ENCODE data around the gene EEF1G. TPM values are rescaled to one million over a fixed set of nuclear protein-coding genes. Genes with fewer than 3 reads are reported as not detected.
A peak's percentile ranks its signal among the peaks of the same experiment; 100 is the strongest.

EEF1G gene
- total and polyA plus RNA-seq, 2 of the 13 experiments (the other 11 are each of a cell fraction or from before 2014, with no cell fraction given) = 1,787 to 2,144 TPM

DNA sequence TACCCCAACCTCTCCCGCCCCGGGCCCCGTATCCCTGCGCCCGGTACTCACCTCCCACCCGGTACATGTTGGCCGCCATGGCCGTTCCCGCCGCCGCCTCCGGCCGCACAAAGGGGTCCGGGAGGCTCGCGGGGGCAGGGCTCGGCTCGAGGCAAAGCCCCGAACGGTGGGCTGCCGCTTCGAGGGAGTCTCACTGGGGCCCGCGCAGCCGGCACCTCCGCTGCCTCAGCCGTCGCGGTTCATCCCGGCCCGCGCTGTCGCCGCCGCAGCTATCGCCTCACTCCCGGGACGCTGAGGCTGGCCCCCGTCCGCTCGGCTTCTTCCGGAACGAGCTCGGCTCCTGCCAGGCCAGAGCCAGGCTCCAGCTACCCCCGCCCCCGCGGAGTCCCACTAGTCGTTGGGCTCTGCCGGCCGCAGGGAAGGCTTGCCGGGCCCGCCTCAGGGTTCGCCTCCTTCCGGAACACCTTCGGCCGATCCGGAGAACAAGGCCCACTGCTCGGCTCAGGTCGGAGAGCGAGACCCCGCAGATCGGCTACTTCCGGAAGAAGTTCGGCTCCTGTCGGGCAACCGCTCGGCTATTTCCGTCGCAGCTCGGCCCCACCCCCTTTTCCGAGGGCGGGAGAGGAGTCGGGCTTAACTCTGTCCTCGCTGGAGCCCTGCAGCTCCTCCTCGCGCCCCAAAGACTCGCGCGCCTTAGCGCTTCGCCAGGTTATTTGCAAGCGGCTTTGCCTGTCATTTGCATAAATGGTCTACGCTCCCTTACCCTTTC, 27.9 kb upstream of the EEF1G start, which contains the start of gene MTA2 (continued):
- TF ChIP-seq, protein P1, sequence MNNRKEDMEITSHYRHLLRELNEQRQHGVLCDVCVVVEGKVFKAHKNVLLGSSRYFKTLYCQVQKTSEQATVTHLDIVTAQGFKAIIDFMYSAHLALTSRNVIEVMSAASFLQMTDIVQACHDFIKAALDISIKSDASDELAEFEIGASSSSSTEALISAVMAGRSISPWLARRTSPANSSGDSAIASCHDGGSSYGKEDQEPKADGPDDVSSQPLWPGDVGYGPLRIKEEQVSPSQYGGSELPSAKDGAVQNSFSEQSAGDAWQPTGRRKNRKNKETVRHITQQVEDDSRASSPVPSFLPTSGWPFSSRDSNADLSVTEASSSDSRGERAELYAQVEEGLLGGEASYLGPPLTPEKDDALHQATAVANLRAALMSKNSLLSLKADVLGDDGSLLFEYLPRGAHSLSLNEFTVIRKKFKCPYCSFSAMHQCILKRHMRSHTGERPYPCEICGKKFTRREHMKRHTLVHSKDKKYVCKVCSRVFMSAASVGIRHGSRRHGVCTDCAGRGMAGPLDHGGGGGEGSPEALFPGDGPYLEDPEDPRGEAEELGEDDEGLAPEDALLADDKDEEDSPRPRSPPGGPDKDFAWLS (CRISPR knock-in tag; IDR thresholded peaks at IDR 0.05; ENCODE audit: borderline replicate concordance) = no peak
- TF ChIP-seq KLF16 (CRISPR knock-in tag; IDR thresholded peaks at IDR 0.05) (peak in 1 of 2 experiments; percentile 75; a peak in 1 of 4 replicates), ZNF180 (CRISPR knock-in tag; IDR thresholded peaks at IDR 0.05; ENCODE audit: borderline replicate concordance, low read depth) (no peak), NR2C2 (CRISPR knock-in tag; IDR thresholded peaks at IDR 0.05; ENCODE audit: borderline replicate concordance) (no peak; the same call in 1 of the 2 replicates), ZNF530 (CRISPR knock-in tag; IDR thresholded peaks at IDR 0.05; ENCODE audit: low read depth) (no peak), STAT5B (CRISPR knock-in tag; IDR thresholded peaks at IDR 0.05) (no peak)
- TF ChIP-seq, protein P2, sequence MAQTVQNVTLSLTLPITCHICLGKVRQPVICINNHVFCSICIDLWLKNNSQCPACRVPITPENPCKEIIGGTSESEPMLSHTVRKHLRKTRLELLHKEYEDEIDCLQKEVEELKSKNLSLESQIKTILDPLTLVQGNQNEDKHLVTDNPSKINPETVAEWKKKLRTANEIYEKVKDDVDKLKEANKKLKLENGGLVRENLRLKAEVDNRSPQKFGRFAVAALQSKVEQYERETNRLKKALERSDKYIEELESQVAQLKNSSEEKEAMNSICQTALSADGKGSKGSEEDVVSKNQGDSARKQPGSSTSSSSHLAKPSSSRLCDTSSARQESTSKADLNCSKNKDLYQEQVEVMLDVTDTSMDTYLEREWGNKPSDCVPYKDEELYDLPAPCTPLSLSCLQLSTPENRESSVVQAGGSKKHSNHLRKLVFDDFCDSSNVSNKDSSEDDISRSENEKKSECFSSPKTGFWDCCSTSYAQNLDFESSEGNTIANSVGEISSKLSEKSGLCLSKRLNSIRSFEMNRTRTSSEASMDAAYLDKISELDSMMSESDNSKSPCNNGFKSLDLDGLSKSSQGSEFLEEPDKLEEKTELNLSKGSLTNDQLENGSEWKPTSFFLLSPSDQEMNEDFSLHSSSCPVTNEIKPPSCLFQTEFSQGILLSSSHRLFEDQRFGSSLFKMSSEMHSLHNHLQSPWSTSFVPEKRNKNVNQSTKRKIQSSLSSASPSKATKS (CRISPR knock-in tag; IDR thresholded peaks at IDR 0.05) = no peak
- TF ChIP-seq, protein P3, sequence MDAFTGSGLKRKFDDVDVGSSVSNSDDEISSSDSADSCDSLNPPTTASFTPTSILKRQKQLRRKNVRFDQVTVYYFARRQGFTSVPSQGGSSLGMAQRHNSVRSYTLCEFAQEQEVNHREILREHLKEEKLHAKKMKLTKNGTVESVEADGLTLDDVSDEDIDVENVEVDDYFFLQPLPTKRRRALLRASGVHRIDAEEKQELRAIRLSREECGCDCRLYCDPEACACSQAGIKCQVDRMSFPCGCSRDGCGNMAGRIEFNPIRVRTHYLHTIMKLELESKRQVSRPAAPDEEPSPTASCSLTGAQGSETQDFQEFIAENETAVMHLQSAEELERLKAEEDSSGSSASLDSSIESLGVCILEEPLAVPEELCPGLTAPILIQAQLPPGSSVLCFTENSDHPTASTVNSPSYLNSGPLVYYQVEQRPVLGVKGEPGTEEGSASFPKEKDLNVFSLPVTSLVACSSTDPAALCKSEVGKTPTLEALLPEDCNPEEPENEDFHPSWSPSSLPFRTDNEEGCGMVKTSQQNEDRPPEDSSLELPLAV (CRISPR knock-in tag; conservative IDR thresholded peaks at IDR 0.05; ENCODE audit: low read depth) = no peak

Data from HepG2 (cell line).